Mucosa of descending colon (tissue), 3 donors: ENCODE results near the gene UGT1A7. TPM values are rescaled to one million over a fixed set of nuclear protein-coding genes. Genes with fewer than 3 reads are reported as not detected.

Source experiments
- ATAC-seq: fragments of 200-7000 bp; cut with Tn5 transposase; one replicate; pipeline ENCODE4 v1.9.1; 2020; ENCODE audit warnings: mild to moderate bottlenecking, moderate library complexity
- DNase-seq, 3 donors: peaks; one replicate each; pipeline ENCODE4 v3.0.0-alpha.2; 2020
- H3K36me3 ChIP-seq: fragments of 200-600 bp; one replicate; pipeline ENCODE4 v1.8.0; 2021; ENCODE audit warnings: low read depth, mild to moderate bottlenecking
- H3K4me1 ChIP-seq: fragments of 200-600 bp; one replicate; pipeline ENCODE4 v1.8.0; 2021; ENCODE audit warnings: low read depth, mild to moderate bottlenecking
- H3K4me3 ChIP-seq: fragments of 200-600 bp; one replicate; pipeline ENCODE4 v1.8.0; 2021; ENCODE audit warnings: mild to moderate bottlenecking
- H3K9me3 ChIP-seq: fragments of 200-600 bp; one replicate; pipeline ENCODE4 v1.8.0; 2021; ENCODE audit warnings: mild to moderate bottlenecking
- CTCF ChIP-seq: fragments of 200-600 bp; IDR thresholded peaks from one replicate; pipeline ENCODE4 v1.8.0; 2022; ENCODE audit warnings: antibody characterized with exemption, mild to moderate bottlenecking
- intact Hi-C, 2 donors: fragments of 100-400 bp; cut with DNase I in 1 of 2; cut with micrococcal nuclease in 1 of 2; formaldehyde crosslinking; loops; one replicate each; pipeline versions ENCODE4 v1.11.0 to v1.11.1; 2022; cut with DNase I, micrococcal nuclease
- total RNA-seq, 3 donors: library from RNA; stranded (reverse); fragmentation: NEBNext Ultra II Directional in 2 of 3; extraction: Animal tissue kit (Norgen Biotek cat#: 25700) in 2 of 3; gene quantifications; one replicate each; pipeline versions ENCODE4 v1.2.1 to v1.2.4, GENCODE V29; 2021 to 2023
- donor health status: DM: no; HTN: no; CAD: no; lungs with moderate emphysema.
- donor health status: DM: no; HTN: no; CAD: no.
- donor health status: DM: no; HTN: yes; CAD: no.

UGT1A7 gene
- total RNA-seq, 3 donors from 2014 or later: 5.4 to 19.5 (median 5.9) TPM

GRCh38 chr2:233769260-233769659 is 87.6 kb downstream of the UGT1A7 start:
- Histone ChIP-seq H3K4me3 (no peak overlapping the region), H3K9me3 (no peaks in the 10 kb centered on the region), H3K4me1 (peaks cover 3% of the 10 kb centered on the region), H3K36me3 (no peaks in the 10 kb centered on the region)
- ATAC-seq: no peak
- TF ChIP-seq CTCF: no peak
- DNase-seq: no peak
- intact Hi-C loops: no loop called here

DNA sequence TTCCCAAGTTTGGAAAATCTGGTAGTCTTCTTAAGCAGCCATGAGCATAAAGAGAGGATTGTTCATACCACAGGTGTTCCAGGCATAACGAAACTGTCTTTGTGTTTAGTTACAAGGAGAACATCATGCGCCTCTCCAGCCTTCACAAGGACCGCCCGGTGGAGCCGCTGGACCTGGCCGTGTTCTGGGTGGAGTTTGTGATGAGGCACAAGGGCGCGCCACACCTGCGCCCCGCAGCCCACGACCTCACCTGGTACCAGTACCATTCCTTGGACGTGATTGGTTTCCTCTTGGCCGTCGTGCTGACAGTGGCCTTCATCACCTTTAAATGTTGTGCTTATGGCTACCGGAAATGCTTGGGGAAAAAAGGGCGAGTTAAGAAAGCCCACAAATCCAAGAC is 90.5 kb downstream of the UGT1A7 start:
- ATAC-seq: no peak
- intact Hi-C loops: no loop called here

DNA sequence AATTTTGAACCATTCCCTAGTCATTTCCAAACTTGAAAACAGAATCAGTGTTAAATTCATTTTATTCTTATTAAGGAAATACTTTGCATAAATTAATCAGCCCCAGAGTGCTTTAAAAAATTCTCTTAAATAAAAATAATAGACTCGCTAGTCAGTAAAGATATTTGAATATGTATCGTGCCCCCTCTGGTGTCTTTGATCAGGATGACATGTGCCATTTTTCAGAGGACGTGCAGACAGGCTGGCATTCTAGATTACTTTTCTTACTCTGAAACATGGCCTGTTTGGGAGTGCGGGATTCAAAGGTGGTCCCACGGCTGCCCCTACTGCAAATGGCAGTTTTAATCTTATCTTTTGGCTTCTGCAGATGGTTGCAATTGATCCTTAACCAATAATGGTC is 90.9 kb downstream of the UGT1A7 start:
- ATAC-seq: no peak
- TF ChIP-seq CTCF: no peak
- H3K4me1 ChIP-seq: no peaks in the 10 kb centered on the region
- intact Hi-C loops: no loop called here
- peaks cover 2% of the 10 kb centered on the region for H3K9me3 ChIP-seq
- DNase-seq: no peak
- H3K4me3 ChIP-seq: no peak overlapping the region
- H3K36me3 ChIP-seq: no peaks in the 10 kb centered on the region

More for the DNA sequence above, 90.5 kb downstream of the UGT1A7 start:
- Histone ChIP-seq H3K9me3 (peaks cover 2% of the 10 kb centered on the region), H3K36me3 (no peaks in the 10 kb centered on the region), H3K4me1 (no peaks in the 10 kb centered on the region), H3K4me3 (no peak overlapping the region)
- DNase-seq: no peak
- TF ChIP-seq CTCF: no peak

DNA sequence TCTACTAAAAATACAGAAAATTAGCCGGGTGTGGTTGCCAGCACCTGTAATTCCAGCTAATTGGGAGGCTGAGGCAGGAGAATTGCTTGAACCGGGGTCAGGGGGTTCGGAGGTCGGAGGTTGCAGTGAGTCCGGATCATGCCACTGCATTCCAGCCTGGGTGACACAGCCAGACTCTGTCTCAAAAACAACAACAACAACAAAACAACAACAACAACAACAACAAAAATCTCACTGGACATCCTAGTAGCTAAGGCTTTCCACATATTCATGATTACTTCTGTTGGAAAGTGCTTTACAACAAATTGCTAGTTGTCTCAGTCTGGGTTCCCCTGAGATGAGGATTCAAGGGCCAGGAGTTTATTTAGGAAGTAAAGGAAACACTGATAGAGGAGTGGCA is 92.2 kb downstream of the UGT1A7 start:
- Histone ChIP-seq H3K4me3 (no peak overlapping the region), H3K36me3 (no peaks in the 10 kb centered on the region), H3K4me1 (no peaks in the 10 kb centered on the region), H3K9me3 (peaks cover 2% of the 10 kb centered on the region)
- no peak for TF ChIP-seq CTCF
- no peak for ATAC-seq
- intact Hi-C loops: no loop called here
- no peak for DNase-seq

GRCh38 chr2:233775414-233775813 is 93.7 kb downstream of the UGT1A7 start:
- Histone ChIP-seq H3K9me3 (peaks cover 2% of the 10 kb centered on the region), H3K4me3 (no peak overlapping the region), H3K36me3 (no peaks in the 10 kb centered on the region), H3K4me1 (no peaks in the 10 kb centered on the region)
- no peak for TF ChIP-seq CTCF
- DNase-seq (no peak), ATAC-seq (no peak)
- intact Hi-C loops: no loop called here

DNA sequence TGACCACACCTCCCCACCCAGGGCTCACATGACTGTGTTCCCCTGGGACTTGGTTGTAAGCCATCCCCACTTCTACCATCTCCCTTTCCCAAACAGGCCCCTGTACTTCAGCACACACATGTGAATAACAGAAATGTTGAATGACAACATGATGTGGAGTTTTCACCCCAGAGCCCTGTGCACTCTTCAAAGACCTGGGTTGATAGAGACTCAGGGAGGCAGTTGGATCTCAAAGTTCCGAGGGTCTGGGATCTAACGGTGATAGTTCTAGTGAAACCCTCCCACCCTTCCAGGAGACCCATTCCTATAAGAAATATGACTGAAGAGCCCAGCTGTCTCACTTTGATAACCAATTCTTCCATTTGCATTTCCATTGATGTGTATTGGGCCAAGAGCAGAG is 96.3 kb downstream of the UGT1A7 start, which contains the start of gene MROH2A:
MROH2A (plus strand) TSS at position 301 of the 400 bp plus-strand sequence. CDS start 1,029 bp downstream, outside the sequence.
- Histone ChIP-seq H3K9me3 (peaks cover 2% of the 10 kb centered on the region), H3K4me1 (no peaks in the 10 kb centered on the region), H3K4me3 (no peak within 1 kb of the TSS), H3K36me3 (no peaks in the 10 kb centered on the region)
- no peak for ATAC-seq
- no peak for TF ChIP-seq CTCF
- intact Hi-C loops: no loop called here
- DNase-seq: no peak
